HepG2 (cell line): ENCODE data around the gene ZFP90. TPM values are rescaled to one million over a fixed set of nuclear protein-coding genes. Genes with fewer than 3 reads are reported as not detected.
A peak's percentile ranks its signal among the peaks of the same experiment; 100 is the strongest.

Experiments
- ATF6 ChIP-seq: sonication (generic); formaldehyde crosslinking; conservative IDR thresholded peaks from 2 replicates; pipeline ENCODE4 v1.4.0; 2020; ENCODE audit warnings: missing genetic modification reagents
- GTF2F1 ChIP-seq: fragments of 150-350 bp; IDR thresholded peaks from 2 replicates; pipeline ENCODE4 v1.6.1; 2014; ENCODE audit warnings: low read length
- HNRNPL ChIP-seq: fragments of 200-400 bp; formaldehyde crosslinking; IDR thresholded peaks from 2 replicates; pipeline ENCODE4 v1.6.1; 2017; ENCODE audit warnings: mild to moderate bottlenecking, low read depth, low read length
- IKZF4 ChIP-seq: sonication (generic); formaldehyde crosslinking; IDR thresholded peaks from 2 replicates; pipeline ENCODE4 v1.5.1; 2020; ENCODE audit warnings: borderline replicate concordance, mild to moderate bottlenecking, low read depth, missing genetic modification reagents; ENCODE audit errors: not compliant biosample characterization
- KDM4B ChIP-seq: sonication (generic); formaldehyde crosslinking; IDR thresholded peaks from 2 replicates; pipeline ENCODE4 v1.4.0; 2020; ENCODE audit warnings: missing genetic modification reagents
- MTF2 ChIP-seq: sonication (generic); formaldehyde crosslinking; IDR thresholded peaks from 2 replicates; pipeline ENCODE4 v1.5.0; 2020; ENCODE audit warnings: missing genetic modification reagents, borderline replicate concordance
- NFATC3 ChIP-seq: sonication (generic); formaldehyde crosslinking; IDR thresholded peaks from 2 replicates; pipeline ENCODE4 v1.5.1; 2020; ENCODE audit warnings: mild to moderate bottlenecking, missing genetic modification reagents
- NFYC ChIP-seq: IDR thresholded peaks from 2 replicates; pipeline ENCODE4 v1.6.1; 2016; ENCODE audit warnings: missing genetic modification reagents, missing compliant biosample characterization
- PCBP1 ChIP-seq: fragments of 200-400 bp; formaldehyde crosslinking; IDR thresholded peaks from 2 replicates; pipeline ENCODE4 v1.6.1; 2017; ENCODE audit warnings: mild to moderate bottlenecking, low read depth, low read length, borderline replicate concordance
- PLRG1 ChIP-seq: fragments of 450-650 bp; conservative IDR thresholded peaks from 2 replicates; pipeline ENCODE4 v1.6.1; 2016
- RFX5 ChIP-seq: IDR thresholded peaks from 2 replicates; pipeline ENCODE4 v1.6.1; 2011; ENCODE audit warnings: low read depth, low read length, improper control_type of control experiment
- SIN3B ChIP-seq: fragments of 150-350 bp; IDR thresholded peaks from 2 replicates; pipeline ENCODE4 v1.6.1; 2014; ENCODE audit warnings: low read length
- SMYD3 ChIP-seq: sonication (generic); formaldehyde crosslinking; IDR thresholded peaks from 2 replicates; pipeline ENCODE4 v1.8.1; 2023; ENCODE audit warnings: mild to moderate bottlenecking, missing genetic modification reagents
- SP2 ChIP-seq: sonication (generic); formaldehyde crosslinking; IDR thresholded peaks from 2 replicates; pipeline ENCODE4 v1.5.1; 2020; ENCODE audit warnings: mild to moderate bottlenecking, missing genetic modification reagents
- ZNF136 ChIP-seq: sonication (generic); formaldehyde crosslinking; IDR thresholded peaks from 2 replicates; pipeline ENCODE4 v1.8.1; 2022; ENCODE audit warnings: low read depth, mild to moderate bottlenecking, moderate library complexity, missing genetic modification reagents
- ZNF329 ChIP-seq: sonication (generic); formaldehyde crosslinking; IDR thresholded peaks from 2 replicates; pipeline ENCODE4 v1.9.0; 2021; ENCODE audit warnings: low read depth, mild to moderate bottlenecking, missing genetic modification reagents
- ZNF737 ChIP-seq: sonication (generic); formaldehyde crosslinking; IDR thresholded peaks from 2 replicates; pipeline ENCODE4 v1.5.0; 2020; ENCODE audit warnings: missing genetic modification reagents, mild to moderate bottlenecking, borderline replicate concordance
- polyA plus RNA-seq, 8 experiments: library from polyadenylated mRNA; depleted of rRNA in 3 of 8; stranded (reverse) in 7 of 8; unstranded in 1 of 8; fragments of >200 nt; fragmentation: Illumina TruSeq in 4 of 8; extraction: Trizol in 4 of 8; gene quantifications; 2 replicates each; pipeline versions ENCODE4 v1.2.1 to v1.2.3, GENCODE V29; 2011 to 2016; ENCODE audit warnings: low read depth in 4 of 8, missing spikeins in 1 of 8, mixed read lengths in 1 of 8; ENCODE audit not compliant: insufficient read depth in 1 of 8
- total RNA-seq, 5 experiments: library from RNA; depleted of rRNA; stranded (reverse); fragments of >200 nt; fragmentation: Illumina TruSeq; extraction: Trizol; gene quantifications; 2 replicates each; pipeline ENCODE4 v1.2.3, GENCODE V29; 2016; ENCODE audit warnings: low read depth in 1 of 5
- TF ChIP-seq, protein P1 (sequence below): IDR thresholded peaks from 2 replicates; pipeline ENCODE4 v1.6.1; 2018; ENCODE audit warnings: missing genetic modification reagents, mild to moderate bottlenecking, missing compliant biosample characterization
- TF ChIP-seq, protein P2 (sequence below): sonication (generic); formaldehyde crosslinking; IDR thresholded peaks from 2 replicates; pipeline ENCODE4 v1.4.0; 2020; ENCODE audit warnings: missing genetic modification reagents, borderline replicate concordance

ZFP90 gene
- total and polyA plus RNA-seq, 2 of the 13 experiments (the other 11 are each of a cell fraction or from before 2014, with no cell fraction given): 17.6 to 18.9 TPM

GRCh38 chr16:68526143-68526781 is 12.8 kb upstream of the ZFP90 start (continued):
- no peak for TF ChIP-seq ZNF737 (CRISPR knock-in tag)
- TF ChIP-seq PCBP1: no peak
- TF ChIP-seq SP2: no peak
- TF ChIP-seq HNRNPL: no peak
- TF ChIP-seq NFATC3 (CRISPR knock-in tag): no peak
- TF ChIP-seq SIN3B: no peak
- TF ChIP-seq SMYD3 (CRISPR knock-in tag): no peak
- TF ChIP-seq ZNF329 (CRISPR knock-in tag): no peak
- TF ChIP-seq RFX5: no peak
- TF ChIP-seq, protein P1, sequence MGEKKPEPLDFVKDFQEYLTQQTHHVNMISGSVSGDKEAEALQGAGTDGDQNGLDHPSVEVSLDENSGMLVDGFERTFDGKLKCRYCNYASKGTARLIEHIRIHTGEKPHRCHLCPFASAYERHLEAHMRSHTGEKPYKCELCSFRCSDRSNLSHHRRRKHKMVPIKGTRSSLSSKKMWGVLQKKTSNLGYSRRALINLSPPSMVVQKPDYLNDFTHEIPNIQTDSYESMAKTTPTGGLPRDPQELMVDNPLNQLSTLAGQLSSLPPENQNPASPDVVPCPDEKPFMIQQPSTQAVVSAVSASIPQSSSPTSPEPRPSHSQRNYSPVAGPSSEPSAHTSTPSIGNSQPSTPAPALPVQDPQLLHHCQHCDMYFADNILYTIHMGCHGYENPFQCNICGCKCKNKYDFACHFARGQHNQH (CRISPR knock-in tag): no peak
- TF ChIP-seq IKZF4: no peak
- TF ChIP-seq PLRG1: no peak
- TF ChIP-seq NFYC: peak; percentile 66
- no peak for TF ChIP-seq GTF2F1
- TF ChIP-seq KDM4B (CRISPR knock-in tag): no peak
- TF ChIP-seq, protein P2, sequence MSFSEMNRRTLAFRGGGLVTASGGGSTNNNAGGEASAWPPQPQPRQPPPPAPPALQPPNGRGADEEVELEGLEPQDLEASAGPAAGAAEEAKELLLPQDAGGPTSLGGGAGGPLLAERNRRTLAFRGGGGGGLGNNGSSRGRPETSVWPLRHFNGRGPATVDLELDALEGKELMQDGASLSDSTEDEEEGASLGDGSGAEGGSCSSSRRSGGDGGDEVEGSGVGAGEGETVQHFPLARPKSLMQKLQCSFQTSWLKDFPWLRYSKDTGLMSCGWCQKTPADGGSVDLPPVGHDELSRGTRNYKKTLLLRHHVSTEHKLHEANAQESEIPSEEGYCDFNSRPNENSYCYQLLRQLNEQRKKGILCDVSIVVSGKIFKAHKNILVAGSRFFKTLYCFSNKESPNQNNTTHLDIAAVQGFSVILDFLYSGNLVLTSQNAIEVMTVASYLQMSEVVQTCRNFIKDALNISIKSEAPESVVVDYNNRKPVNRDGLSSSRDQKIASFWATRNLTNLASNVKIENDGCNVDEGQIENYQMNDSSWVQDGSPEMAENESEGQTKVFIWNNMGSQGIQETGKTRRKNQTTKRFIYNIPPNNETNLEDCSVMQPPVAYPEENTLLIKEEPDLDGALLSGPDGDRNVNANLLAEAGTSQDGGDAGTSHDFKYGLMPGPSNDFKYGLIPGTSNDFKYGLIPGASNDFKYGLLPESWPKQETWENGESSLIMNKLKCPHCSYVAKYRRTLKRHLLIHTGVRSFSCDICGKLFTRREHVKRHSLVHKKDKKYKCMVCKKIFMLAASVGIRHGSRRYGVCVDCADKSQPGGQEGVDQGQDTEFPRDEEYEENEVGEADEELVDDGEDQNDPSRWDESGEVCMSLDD: no peak
- TF ChIP-seq MTF2 (CRISPR knock-in tag): no peak
- TF ChIP-seq ZNF136 (CRISPR knock-in tag): 0 out of 2 replicates have a peak, but pooled peaks have one; percentile 22
- TF ChIP-seq ATF6: no peak
